ENCODE results near the gene ADTRP.

- TF ChIP-seq, protein P1, sequence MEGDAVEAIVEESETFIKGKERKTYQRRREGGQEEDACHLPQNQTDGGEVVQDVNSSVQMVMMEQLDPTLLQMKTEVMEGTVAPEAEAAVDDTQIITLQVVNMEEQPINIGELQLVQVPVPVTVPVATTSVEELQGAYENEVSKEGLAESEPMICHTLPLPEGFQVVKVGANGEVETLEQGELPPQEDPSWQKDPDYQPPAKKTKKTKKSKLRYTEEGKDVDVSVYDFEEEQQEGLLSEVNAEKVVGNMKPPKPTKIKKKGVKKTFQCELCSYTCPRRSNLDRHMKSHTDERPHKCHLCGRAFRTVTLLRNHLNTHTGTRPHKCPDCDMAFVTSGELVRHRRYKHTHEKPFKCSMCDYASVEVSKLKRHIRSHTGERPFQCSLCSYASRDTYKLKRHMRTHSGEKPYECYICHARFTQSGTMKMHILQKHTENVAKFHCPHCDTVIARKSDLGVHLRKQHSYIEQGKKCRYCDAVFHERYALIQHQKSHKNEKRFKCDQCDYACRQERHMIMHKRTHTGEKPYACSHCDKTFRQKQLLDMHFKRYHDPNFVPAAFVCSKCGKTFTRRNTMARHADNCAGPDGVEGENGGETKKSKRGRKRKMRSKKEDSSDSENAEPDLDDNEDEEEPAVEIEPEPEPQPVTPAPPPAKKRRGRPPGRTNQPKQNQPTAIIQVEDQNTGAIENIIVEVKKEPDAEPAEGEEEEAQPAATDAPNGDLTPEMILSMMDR (IDR thresholded peaks at IDR 0.05), result no peak
- TF ChIP-seq POLR2A (IDR thresholded peaks at IDR 0.05) (no peak), POLR2AphosphoS5 (IDR thresholded peaks at IDR 0.05) (no peak)
Measured at GRCh38 chr6:11688425-11688709, 90.2 kb downstream of the ADTRP start.
